T-cell (primary cell): ENCODE measurements around the gene UVSSA. TPM values are rescaled to one million over a fixed set of nuclear protein-coding genes. Genes with fewer than 3 reads are reported as not detected.
"Not testable (repeated sequence)": the region's sequence is repeated elsewhere in the genome, so short reads cannot be mapped to it uniquely, and the experiment has no call there.

ENCODE experiments used
- ATAC-seq, 4 experiments: fragments of 200-7000 bp in 3 of 4; fragments of 150-1000 bp in 1 of 4; cut with Tn5 transposase; replicated peaks in 1 of 4; 1 replicate in 3 of 4; 2 replicates in 1 of 4; pipeline ENCODE4 v1.10.0; 2021; ENCODE audit warnings: moderate library complexity in 3 of 4, mild to moderate bottlenecking in 2 of 4, moderate number of reproducible peaks in 1 of 4
- CTCF ChIA-PET, 2 donors: fragments of 300-600 bp; sonication (Branson Sonifier 250); formaldehyde crosslinking; loops; one replicate each; lab custom pipeline; 2022; ENCODE audit warnings: antibody characterized with exemption in 2 of 2; lab: Charles Lee
- POLR2A ChIA-PET, 2 donors: fragments of 300-600 bp; sonication (Branson Sonifier 250); formaldehyde crosslinking; loops; one replicate each; lab custom pipeline; 2022; ENCODE audit warnings: antibody characterized with exemption in 2 of 2; lab: Charles Lee
- DNase-seq, 35 experiments: peaks; one replicate each; pipeline versions ENCODE4 v3.0.0 to v3.0.0-alpha.2; 2013 to 2023
- H3K27ac ChIP-seq: one replicate; pipeline ENCODE4 v1.5.1; 2013; ENCODE audit warnings: low read length
- H3K27me3 ChIP-seq, 2 experiments: replicated peaks in 1 of 2; 1 replicate in 1 of 2; 2 replicates in 1 of 2; pipeline versions ENCODE4 v1.6.1 to v1.7.0; 2013; ENCODE audit warnings: low read length in 1 of 2, mixed read lengths in 1 of 2; ENCODE audit not compliant: control insufficient read depth in 2 of 2, insufficient read depth in 2 of 2; ENCODE audit errors: extremely low read depth in 1 of 2
- H3K36me3 ChIP-seq, 2 donors: 1 replicate in 1 of 2; 2 replicates in 1 of 2; pipeline versions ENCODE4 v1.6.1 to v1.7.0; 2013; ENCODE audit warnings: low read length in 1 of 2; ENCODE audit not compliant: control insufficient read depth in 2 of 2, insufficient read depth in 1 of 2; ENCODE audit errors: extremely low read depth in 1 of 2
- H3K4me1 ChIP-seq, 2 experiments: 1 replicate in 1 of 2; 2 replicates in 1 of 2; pipeline versions ENCODE4 v1.6.1 to v1.7.0; 2013; ENCODE audit warnings: low read length in 2 of 2, mixed read lengths in 1 of 2; ENCODE audit not compliant: insufficient read depth in 2 of 2, control insufficient read depth in 1 of 2; ENCODE audit errors: extremely low read depth in 1 of 2
- H3K4me3 ChIP-seq, 2 donors: 1 replicate in 1 of 2; 2 replicates in 1 of 2; pipeline versions ENCODE4 v1.5.1 to v1.7.0; 2013; ENCODE audit warnings: mild to moderate bottlenecking in 2 of 2, low read length in 1 of 2, moderate library complexity in 1 of 2; ENCODE audit not compliant: control insufficient read depth in 1 of 2; ENCODE audit errors: extremely low read depth in 1 of 2
- H3K9me3 ChIP-seq: 2 replicates; pipeline ENCODE4 v1.7.0; 2013
- H3K27ac Mint-ChIP-seq, 2 donors: one replicate each; pipeline ENCODE4 v1.8.0; 2020 to 2021; ENCODE audit warnings: mild to moderate bottlenecking in 2 of 2, mixed read lengths in 2 of 2
- H3K27me3 Mint-ChIP-seq, 2 donors: one replicate each; pipeline ENCODE4 v1.8.0; 2021 to 2022; ENCODE audit warnings: mixed read lengths in 2 of 2
- H3K36me3 Mint-ChIP-seq: one replicate; pipeline ENCODE4 v1.8.0; 2021; ENCODE audit warnings: mixed read lengths
- H3K4me1 Mint-ChIP-seq, 3 donors: one replicate each; pipeline ENCODE4 v1.8.0; 2020 to 2022; ENCODE audit warnings: mixed read lengths in 3 of 3, mild to moderate bottlenecking in 1 of 3
- H3K4me3 Mint-ChIP-seq, 3 donors: one replicate each; pipeline ENCODE4 v1.8.0; 2020 to 2022; ENCODE audit warnings: mild to moderate bottlenecking in 3 of 3, mixed read lengths in 3 of 3, moderate library complexity in 3 of 3
- H3K9me3 Mint-ChIP-seq, 3 donors: one replicate each; pipeline ENCODE4 v1.8.0; 2020 to 2022; ENCODE audit warnings: mixed read lengths in 3 of 3
- WGBS: methylation state at CpG from one replicate; pipeline ENCODE4 v1.1.5; 2013; ENCODE audit warnings: missing lambda C conversion rate; ENCODE audit not compliant: insufficient coverage; 5-methylcytosine and 5-hydroxymethylcytosine counted together
- total RNA-seq, 35 experiments: library from RNA in 6 of 35; stranded (reverse) in 6 of 35; fragments of 120-200 nt in 1 of 35; gene quantifications; one replicate each; pipeline versions ENCODE4 v1.2.1 to v1.2.4 and lab custom pipeline; 2013 to 2026

UVSSA gene
- total RNA-seq, 5 donors from 2014 or later (not counting 1 experiment from before 2014, with no cell fraction given), result 39.9 to 53.7 (median 42.7) TPM

DNA sequence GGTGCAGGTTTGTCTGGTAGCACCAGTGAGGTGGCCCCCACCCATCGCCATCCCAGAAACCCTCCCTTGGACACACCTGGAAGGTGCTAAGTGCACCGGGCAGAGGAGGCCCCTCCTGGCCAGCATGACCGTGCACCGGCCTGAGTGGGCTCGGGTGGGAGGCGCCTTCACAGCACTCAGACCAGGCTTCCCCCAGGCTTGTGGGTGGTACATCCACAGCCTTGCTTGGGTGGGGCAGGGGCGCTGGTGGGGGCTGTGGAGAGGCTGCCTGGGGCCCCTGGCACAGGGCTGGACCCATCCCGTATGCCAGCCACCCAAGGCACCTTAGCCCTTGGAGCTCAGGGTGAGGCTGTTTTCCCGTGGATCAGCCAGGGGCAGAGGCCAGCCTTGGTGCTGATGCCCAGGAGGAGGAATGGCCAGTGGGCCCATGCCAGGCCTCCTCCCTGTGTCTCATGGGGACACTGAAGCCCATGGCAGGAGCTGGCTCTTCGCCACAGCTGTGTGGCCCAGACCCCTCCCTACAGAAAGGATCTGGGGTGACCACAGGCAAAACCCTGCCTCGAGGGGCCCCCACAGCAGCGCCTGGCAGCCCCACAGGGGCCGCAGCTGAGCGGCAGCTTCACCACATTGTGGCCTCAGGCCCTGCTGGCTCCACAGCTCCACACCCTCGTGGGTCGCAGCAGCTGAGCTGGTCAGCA, 37.8 kb downstream of the UVSSA start:
- Mint-ChIP-seq H3K27me3 (no peaks in the 10 kb centered on the region), H3K9me3 (peaks cover 5 to 15% (median 15%) of the 10 kb centered on the region in 3 donors), H3K4me1 (no peaks in the 10 kb centered on the region), H3K36me3 (peaks cover 42% of the 10 kb centered on the region), H3K27ac (no peak overlapping the region), H3K4me3 (no peak overlapping the region)
- H3K9me3 ChIP-seq, result no peaks in the 10 kb centered on the region
- no peaks in the 10 kb centered on the region for H3K4me1 ChIP-seq
- H3K27me3 ChIP-seq, result no peaks in the 10 kb centered on the region
- POLR2A ChIA-PET, result no interaction called here
- H3K4me3 ChIP-seq, result no peak overlapping the region
- no peak overlapping the region for H3K27ac ChIP-seq
- CTCF ChIA-PET, result no interaction called here
- 93% methylated on average over 14 of the region's 16 CpGs for WGBS
- ATAC-seq, result no peak
- DNase-seq, result peak in 1 of 35 experiments; percentile 2
- peaks cover 15 to 21% of the 10 kb centered on the region in 2 donors for H3K36me3 ChIP-seq

DNA sequence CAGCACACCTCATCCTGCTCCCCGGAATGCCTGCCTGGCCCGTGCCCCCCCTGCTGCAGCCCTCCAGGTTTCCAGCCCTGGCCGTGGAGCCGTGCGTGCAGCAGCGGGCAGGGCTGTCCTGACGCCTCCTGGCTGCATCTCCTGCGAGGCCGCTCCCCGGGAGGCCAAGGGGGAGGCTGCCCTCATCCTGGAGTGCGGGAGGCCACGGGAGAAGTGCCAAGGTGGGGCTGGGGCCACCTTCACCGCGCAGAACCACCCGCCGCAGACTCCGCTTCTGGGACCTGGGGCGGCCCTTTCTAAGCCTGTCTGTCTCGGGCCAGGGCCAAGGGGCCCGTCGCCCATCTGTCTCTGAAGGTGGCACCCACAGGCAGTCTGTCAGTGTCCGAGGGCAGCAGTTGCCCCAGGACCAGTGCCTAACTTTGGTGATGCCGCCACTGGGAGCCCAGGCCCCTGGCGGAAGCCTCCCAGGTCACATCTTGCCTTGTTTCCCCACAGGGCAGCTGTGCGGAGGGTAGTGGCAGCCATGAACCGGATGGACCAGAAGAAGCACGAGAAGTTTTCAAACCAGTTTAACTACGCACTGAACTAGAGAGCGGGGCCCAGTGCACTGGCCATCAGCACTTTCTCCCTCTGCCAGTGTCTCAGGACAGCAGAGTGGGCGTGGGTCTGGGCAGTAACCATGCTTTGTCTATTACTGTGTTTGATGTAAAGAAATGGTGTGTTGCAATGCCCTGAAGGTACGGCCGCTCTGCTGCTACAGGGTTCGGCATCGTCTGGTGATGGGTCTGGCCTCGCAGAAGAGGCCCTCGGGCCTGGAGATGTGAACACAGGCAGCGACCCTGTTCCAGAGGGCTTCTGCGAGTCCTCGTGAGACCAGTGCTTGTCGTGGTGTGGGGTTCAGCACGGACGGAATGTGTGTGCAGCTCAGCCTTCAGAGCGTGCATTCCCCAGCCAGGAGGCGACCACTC, 38.6 kb downstream of the UVSSA start:
- Histone ChIP-seq H3K9me3 (no peaks in the 10 kb centered on the region), H3K4me1 (no peaks in the 10 kb centered on the region), H3K27me3 (no peaks in the 10 kb centered on the region), H3K4me3 (no peak overlapping the region), H3K27ac (no peak overlapping the region), H3K36me3 (peaks cover 12 to 21% of the 10 kb centered on the region in 2 donors)
- Mint-ChIP-seq H3K4me1 (no peaks in the 10 kb centered on the region), H3K27ac (no peak overlapping the region), H3K36me3 (peaks cover 45% of the 10 kb centered on the region), H3K9me3 (peaks cover 5 to 18% (median 16%) of the 10 kb centered on the region in 3 donors), H3K4me3 (no peak overlapping the region), H3K27me3 (no peaks in the 10 kb centered on the region)
- peak in 1 of 35 experiments; percentile 2 for DNase-seq
- ChIA-PET POLR2A (no interaction called here), CTCF (no interaction called here)
- ATAC-seq, result no peak
- WGBS, result 98% methylated on average over 37 of the region's 44 CpGs

DNA sequence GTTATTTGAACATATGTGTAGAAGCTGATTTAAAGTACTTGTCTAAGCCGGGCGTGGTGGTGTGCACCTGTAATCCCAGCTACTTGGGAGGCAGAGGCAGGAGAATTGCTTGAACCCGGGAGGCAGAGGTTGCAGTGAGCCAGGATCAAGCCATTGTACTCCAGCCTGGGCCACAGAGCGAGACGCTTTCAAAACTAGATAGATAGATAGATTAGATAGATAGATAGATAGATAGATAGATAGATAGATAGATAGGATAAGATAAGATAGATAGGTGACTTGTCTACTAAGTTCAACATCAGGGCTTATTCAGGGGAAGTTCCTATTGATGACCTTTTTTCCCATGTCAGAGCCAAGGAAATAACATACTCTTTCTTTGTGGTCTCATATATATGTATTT, 46.4 kb downstream of the UVSSA start:
- DNase-seq, H3K4me1 Mint-ChIP-seq, H3K9me3 ChIP-seq, H3K4me3 ChIP-seq, H3K4me3 Mint-ChIP-seq, H3K27ac ChIP-seq, H3K36me3 ChIP-seq, H3K27ac Mint-ChIP-seq, ATAC-seq, H3K4me1 ChIP-seq, H3K27me3 ChIP-seq, H3K27me3 Mint-ChIP-seq, CTCF ChIA-PET: not testable (repeated sequence)
- Mint-ChIP-seq H3K9me3 (peaks cover 4 to 14% (median 12%) of the 10 kb centered on the region in 3 donors), H3K36me3 (peaks cover 29% of the 10 kb centered on the region)
- 100% methylated on average over 3 of the region's 5 CpGs for WGBS
- POLR2A ChIA-PET, result interaction anchor here in 1 of 2 donors (0.5 kb wide), 1 partner anchor 32 kb away, joined by 5 read pairs; no protein-coding TSS in a partner anchor

DNA sequence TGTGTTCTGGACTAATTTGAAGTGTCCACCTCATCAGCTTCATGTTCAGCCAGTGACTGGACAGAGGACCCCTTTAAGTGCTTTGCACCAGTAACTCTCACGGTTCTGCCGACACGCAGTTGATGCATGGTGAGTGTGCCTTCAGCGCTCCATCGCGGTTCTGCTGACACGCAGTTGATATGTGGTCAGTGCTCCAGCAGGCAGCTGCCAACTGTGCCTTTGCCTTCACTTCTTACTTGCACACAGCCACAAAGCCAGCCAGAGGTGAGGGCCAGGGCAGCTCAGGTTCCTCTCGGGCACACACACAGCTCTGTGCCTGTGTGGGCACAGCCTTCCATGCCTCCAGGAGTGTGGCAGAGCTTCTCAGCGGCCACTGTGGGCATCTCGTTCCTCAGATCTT, 46.9 kb downstream of the UVSSA start:
- Mint-ChIP-seq H3K27ac (no peak overlapping the region), H3K27me3 (no peaks in the 10 kb centered on the region), H3K4me3 (no peak overlapping the region), H3K36me3 (peaks cover 24% of the 10 kb centered on the region), H3K4me1 (no peaks in the 10 kb centered on the region), H3K9me3 (peaks cover 0 to 8% (median 7%) of the 10 kb centered on the region in 3 donors)
- ChIA-PET CTCF (no interaction called here), POLR2A (interaction anchor here in 1 of 2 donors (0.5 kb wide), 1 partner anchor 32 kb away, joined by 5 read pairs; no protein-coding TSS in a partner anchor)
- Histone ChIP-seq H3K4me3 (no peak overlapping the region), H3K36me3 (peaks cover 0 to 4% of the 10 kb centered on the region in 2 donors), H3K27me3 (no peaks in the 10 kb centered on the region), H3K27ac (no peak overlapping the region), H3K9me3 (no peaks in the 10 kb centered on the region), H3K4me1 (no peaks in the 10 kb centered on the region)
- WGBS, result 86% methylated on average over 7 of the region's 10 CpGs
- no peak for DNase-seq
- ATAC-seq, result no peak

DNA sequence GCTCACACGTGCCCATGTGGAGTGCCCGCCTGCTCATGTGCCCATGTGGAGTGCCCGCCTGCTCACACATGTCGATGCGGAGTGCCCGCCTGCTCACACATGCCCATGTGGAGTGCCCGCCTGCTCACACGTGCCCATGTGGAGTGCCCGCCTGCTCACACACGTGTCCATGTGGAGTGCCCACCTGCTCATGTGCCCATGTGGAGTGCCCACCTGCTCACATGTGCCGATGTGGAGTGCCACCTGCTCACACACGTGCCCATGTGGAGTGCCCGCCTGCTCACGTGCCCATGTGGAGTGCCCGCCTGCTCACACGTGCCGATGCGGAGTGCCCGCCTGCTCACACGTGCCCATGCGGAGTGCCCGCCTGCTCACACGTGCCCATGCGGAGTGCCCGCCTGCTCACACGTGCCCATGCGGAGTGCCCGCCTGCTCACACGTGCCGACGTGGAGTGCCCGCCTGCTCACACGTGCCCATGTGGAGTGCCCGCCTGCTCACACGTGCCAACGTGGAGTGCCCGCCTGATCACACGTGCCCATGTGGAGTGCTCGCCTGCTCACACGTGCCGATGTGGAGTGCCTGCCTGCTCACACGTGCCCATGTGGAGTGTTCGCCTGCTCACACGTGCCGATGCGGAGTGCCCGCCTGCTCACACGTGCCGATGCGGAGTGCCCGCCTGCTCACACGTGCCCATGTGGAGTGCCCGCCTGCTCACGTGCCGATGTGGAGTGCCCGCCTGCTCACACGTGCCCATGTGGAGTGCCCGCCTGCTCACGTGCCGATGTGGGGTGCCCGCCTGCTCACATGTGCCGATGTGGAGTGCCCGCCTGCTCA, 47.8 kb downstream of the UVSSA start:
- WGBS, result 97% methylated on average over 59 of the region's 63 CpGs
- POLR2A ChIA-PET, H3K36me3 ChIP-seq, DNase-seq, H3K4me3 Mint-ChIP-seq, ATAC-seq, H3K27ac Mint-ChIP-seq, H3K27me3 ChIP-seq, CTCF ChIA-PET, H3K4me1 ChIP-seq, H3K9me3 ChIP-seq, H3K27ac ChIP-seq, H3K4me1 Mint-ChIP-seq, H3K27me3 Mint-ChIP-seq, H3K9me3 Mint-ChIP-seq, H3K4me3 ChIP-seq: not testable (repeated sequence)
- peaks cover 17% of the 10 kb centered on the region for H3K36me3 Mint-ChIP-seq

DNA sequence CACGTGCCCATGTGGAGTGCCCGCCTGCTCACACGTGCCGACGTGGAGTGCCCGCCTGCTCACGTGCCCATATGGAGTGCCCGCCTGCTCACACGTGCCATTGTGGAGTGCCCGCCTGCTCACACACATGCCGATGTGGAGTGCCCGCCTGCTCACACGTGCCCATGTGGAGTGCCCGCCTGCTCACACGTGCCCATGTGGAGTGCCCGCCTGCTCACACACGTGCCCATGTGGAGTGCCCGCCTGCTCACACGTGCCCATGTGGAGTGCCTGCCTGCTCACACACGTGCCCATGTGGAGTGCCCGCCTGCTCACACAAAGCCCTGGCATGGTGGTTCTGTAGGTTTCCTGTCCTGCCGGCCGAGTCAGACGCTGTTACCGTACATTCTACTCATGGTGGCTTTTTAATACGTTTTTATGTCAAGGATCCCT, 48.4 kb downstream of the UVSSA start:
- POLR2A ChIA-PET, H3K36me3 ChIP-seq, H3K27ac Mint-ChIP-seq, H3K27me3 Mint-ChIP-seq, H3K4me3 Mint-ChIP-seq, H3K27ac ChIP-seq, ATAC-seq, H3K4me3 ChIP-seq, CTCF ChIA-PET, H3K9me3 Mint-ChIP-seq, H3K4me1 ChIP-seq, DNase-seq, H3K9me3 ChIP-seq, H3K4me1 Mint-ChIP-seq: not testable (repeated sequence)
- WGBS, result 97% methylated on average over 21 of the region's 26 CpGs
- H3K27me3 ChIP-seq, result peaks cover 0 to 13% of the 10 kb centered on the region in 2 experiments
- H3K36me3 Mint-ChIP-seq, result peaks cover 13% of the 10 kb centered on the region
